Daoy (cell line): ENCODE results near the gene AREG. TPM values are rescaled to one million over a fixed set of nuclear protein-coding genes. Genes with fewer than 3 reads are reported as not detected.

Source experiments
- DNase-seq: peaks from one replicate; pipeline ENCODE4 v3.0.0-alpha.2; 2015; ENCODE audit warnings: low read depth
- total RNA-seq: library from RNA; depleted of rRNA; stranded (reverse); fragments of >200 nt; shearing (Covaris generic); gene quantifications from 2 replicates; pipeline ENCODE4 v1.2.3, GENCODE V29; 2014

Gene AREG
- total RNA-seq, 1 experiment from 2014 or later = 0.29 TPM

DNA sequence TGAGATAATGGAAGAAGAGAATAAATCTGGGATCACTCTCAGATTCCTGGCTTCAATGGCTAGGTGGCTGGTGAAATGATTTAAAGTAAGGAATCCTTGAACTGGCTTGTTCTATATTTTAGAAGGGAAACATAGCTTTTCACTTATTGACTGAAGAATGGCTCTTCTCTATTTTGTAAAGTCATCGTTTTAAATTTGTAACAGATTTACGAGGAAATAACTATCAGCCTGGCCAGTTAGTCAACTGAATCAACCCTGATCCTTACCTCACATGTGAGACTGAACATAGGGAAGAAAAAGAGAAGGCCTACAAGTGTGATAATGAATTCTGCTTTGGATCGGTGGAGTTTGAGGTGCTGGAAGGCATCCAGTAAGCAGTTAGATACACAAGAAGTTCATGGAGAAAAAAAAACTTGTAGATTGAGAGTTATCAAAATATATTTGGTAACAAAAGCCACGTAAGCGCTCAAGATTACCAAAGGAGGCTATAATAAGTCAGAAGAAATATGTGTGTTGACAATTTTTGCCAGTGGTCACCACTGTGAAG is 12.0 kb downstream of the AREG start:
- no peak for DNase-seq

DNA sequence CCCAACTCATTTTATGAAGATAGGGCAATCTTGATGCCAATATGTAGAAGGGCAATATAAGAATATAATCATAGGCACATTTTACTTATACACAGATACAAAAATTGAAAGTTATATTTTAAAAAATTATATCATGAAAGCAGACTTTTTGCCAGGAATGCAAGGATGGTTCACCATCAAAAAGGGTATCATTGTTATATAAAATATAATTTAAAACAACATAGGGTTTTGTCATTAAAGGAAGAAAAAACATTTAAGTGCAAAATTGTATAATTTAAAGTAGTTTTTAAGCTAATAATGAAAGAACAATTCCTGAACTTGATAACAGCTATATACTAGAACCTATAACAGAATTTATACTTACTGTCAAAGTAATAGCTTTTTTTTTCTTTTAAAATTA is 15.9 kb downstream of the AREG start:
- DNase-seq = no peak

DNA sequence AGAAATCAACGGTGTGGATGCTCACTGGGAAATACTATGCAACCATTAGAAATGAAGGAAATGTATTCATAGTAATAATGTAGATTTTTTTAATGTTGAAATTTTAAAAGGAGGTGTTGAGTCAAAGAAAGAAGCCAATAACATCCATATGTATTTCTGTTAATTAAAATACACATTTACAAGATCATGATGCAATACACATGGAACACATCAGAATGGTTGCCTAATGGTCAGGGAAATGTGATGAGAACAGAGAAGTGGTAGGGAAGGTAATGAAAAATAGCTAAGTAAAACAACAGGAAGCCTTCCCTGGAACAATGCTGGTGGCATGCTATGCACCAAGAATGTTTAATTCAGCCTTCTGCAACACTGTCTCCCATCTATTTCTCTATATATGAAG is 18.2 kb downstream of the AREG start:
- no peak for DNase-seq

DNA sequence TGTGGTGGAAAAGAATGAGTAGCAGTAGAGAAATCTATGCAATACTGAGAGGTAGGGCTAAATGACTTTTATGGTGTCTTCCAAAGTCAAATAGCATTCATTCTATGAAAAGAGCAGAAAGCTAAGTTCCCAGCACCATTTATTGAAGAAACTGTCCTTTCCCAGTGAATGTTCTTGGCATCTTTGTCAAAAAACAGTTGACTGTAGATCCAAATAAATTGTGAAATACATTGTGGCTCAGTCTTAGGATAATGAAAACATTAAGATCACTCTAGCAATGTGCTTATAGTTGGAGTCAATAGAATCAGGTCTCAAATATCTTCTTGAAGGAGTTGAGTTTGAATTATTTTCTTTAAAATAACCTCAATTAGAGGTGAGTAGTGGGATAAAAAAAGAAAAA is 19.4 kb downstream of the AREG start:
- DNase-seq = no peak

DNA sequence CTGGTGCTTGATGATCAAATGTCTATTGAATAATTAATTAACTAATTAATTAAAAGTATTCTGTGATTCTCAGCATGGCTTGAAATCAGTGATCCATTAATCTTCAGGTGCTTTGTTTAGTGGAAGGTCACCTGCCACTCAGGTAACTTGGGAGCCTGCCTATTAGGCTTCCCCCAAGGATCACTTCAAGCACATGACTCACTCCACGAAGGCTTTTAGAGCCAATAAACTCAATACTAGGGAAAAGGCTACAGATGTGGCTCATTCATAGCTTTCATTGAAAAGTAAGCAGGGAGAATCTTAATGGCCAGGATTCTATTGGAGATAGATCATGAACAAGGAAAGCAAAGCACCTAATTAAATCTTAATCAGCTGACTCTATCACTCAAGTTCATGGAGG is 21.3 kb downstream of the AREG start:
- DNase-seq = no peak

DNA sequence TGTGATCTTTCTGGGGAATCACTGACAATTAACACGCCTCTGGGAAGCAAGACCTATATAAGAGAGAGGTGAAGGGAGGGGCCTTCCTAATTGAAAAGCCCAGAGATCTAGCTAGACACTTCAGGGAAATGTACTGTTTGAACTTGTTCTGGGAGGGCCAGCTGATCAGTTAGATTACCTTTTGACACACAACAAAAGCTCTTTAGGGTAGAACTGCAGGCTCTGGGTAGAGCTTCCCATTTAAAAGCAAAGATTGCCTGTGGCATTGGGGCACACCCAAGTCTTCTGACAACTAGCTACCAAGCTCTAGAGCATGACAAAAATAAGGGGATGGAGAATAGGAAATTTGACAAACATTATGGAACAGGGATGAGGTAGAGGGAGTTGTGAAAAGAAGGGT is 26.3 kb downstream of the AREG start:
- no peak for DNase-seq

DNA sequence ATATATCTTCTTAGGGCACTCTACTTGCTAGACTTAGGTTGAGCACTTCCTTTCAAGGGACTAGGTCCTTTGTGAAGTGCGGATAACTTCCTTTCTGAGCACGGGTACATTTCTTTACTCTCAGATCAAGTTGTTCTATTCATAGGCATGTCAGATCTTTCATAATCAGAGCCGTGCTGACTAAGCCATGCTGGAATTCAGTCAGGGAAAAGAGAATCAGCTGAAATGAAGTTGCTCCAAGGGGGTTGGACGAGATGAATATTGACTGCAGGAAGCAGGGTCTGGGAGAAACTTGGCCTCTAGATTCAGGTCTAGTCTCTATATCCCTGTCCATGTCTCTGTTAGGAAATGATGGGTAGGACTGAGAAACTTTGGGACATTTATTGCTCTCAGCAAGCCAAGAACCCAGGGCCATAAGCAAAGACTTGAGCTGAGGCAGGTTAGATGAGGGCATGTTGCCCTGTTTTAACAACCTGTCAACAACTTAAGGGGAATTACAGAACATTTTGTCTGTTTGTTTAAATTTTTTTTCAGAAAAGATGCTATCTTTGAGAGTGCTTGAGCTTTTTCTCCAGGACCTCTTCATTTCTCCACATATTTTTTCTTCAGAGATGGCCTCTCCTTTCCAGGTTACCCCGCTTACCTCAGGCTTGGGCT is 28.3 kb downstream of the AREG start:
- peak; percentile 37 for DNase-seq

DNA sequence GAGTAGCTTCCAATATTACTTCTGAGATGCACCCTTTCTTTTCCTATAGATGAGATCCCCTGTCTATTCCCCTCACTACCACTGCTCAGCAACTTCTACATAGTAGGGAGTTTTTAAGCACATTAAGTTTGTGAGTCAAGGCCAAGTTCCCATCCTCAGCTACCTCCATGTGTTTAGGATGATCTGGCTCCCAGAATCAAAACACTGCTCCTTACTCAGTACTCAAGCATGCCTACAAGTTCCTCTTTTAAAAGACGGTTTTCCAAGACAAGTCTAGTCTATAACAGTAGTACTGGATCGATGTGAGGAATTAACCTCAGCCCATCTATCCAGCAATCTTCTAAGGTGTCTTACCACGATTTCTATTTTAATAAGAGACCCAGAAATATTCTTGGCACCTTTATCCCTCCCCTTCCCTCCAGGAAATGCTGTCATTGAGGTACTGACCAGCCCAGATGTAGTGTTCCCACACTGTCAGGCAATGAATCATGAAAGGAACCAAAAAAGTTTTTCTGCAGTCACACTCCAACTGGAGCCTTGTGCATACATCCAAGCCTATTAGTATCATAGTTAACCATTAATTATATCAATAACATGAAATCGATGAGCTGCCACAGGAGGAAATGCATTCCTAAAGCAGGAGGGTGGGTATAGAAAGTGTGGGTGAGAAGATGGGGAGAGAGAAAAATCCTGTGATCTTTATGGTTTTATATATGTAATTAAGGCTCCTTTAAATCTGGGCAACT is 29.6 kb downstream of the AREG start:
- peak; percentile 16 for DNase-seq

DNA sequence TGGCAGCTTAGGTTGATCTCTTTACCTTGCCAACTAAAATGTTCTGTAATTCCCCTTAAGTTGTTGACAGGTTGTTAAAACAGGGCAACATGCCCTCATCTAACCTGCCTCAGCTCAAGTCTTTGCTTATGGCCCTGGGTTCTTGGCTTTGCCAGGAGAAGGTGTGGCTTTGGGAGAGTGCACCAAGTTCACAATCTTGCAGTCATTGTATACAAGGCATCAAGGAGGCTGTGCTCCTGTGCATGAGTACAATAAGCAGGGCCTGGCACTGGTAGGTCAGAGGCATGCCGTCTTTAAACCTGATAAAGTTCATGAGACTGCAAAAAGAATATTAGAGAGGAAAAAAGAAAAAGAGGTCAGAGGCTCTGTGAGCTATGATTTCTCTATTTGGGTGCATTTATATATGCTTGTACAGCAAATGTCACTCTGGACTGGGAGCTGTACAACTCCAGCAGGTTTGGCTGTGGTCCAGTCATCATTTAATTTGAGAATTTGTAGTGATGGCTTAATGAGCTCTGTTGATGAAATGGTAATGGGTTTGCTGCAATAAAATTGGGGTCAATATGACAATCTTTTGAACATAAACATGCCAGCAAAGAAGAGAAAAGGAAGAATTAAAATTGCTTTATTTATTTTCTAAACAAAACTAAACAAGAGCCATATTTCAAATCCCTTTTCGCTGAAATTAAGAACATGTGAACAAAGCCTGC is 30.3 kb downstream of the AREG start:
- no peak for DNase-seq

DNA sequence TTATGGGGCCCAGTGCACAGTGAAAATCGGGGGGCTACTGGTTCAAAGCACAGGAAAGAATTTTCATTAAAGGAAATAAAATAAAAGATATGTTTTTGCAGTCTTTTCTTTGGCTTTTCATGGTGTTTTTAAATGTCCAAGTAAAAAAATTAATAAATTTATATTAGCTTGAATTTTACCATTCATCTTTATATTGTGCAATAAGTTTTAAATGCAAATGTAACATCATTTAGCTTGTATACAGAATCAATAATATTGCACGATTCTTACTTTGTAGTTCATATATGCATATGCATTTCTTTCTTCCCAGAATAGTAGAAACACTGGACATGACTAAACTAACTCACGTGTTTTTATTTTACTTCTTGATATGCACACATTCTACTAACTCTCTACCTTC is 31.0 kb downstream of the AREG start:
- DNase-seq = no peak

DNA sequence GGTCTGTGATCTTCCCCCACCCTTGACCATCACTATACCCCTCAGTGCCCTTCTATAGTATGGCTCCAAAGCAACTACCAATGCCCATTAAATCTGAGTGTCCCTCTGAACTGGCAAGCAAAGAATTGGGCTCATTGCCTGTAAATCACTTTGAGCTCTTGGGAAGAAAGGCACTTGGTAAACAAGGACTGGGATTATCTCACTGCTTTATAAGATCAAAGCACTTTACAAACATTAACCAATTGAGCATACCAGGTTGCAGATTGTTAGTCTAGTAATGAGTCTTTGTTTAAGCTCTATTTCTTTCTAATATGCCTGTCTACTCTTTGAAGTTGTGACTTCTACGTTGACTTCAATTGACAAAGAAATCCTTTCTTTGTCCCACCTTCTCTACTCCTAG is 34.1 kb downstream of the AREG start:
- DNase-seq = no peak

DNA sequence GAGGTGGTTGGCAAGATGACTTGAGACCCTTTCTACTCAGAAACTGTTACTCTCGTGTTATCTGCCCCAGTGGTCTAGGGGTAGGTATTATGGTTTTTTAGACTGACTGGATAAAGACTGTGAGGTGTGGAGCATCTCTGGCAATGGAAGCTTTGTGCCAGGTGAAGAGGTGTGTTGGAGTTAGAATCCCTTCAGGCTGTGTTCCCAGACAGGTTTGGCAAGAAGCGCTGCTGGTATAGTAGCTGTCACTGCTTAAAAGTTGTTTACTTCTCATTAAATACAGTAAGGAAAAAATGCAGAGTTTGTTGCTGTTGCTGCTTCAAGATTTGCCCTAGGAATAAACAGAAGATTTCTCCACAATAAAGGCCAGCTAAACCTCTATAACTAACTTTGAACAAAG is 35.3 kb downstream of the AREG start:
- no peak for DNase-seq

DNA sequence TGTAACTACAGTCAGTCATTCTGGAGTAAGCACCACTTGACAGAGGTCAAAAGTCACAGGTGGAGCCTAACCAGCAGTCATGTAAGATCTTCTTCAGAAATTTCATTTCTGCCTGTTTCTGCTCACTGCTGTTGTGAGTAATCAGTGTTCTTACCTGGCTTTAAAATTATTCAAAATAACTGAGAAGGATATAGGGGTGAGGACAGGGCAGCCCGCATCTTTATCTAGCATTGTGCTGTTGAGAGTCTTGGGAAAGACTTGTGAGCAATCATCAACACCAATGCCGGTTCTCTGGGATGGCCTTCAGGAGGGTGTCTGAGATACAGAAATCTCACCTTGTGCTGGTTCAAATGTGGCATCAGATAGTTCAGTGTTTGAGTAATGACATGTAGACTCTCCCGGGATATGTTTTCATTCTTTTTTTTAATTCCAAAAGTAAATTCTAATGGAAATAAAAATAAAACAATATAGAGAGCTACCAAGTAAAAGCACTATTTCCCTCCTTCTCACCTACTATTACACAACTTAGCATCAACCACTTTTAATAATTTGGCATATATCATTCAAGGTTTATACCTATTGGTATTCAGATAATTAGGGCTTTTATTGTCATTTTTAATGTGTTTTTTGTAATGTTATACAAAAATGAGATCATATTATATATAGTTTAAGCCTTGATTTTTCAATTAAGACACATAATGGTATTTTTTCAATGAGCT is 37.1 kb downstream of the AREG start:
- DNase-seq = no peak

DNA sequence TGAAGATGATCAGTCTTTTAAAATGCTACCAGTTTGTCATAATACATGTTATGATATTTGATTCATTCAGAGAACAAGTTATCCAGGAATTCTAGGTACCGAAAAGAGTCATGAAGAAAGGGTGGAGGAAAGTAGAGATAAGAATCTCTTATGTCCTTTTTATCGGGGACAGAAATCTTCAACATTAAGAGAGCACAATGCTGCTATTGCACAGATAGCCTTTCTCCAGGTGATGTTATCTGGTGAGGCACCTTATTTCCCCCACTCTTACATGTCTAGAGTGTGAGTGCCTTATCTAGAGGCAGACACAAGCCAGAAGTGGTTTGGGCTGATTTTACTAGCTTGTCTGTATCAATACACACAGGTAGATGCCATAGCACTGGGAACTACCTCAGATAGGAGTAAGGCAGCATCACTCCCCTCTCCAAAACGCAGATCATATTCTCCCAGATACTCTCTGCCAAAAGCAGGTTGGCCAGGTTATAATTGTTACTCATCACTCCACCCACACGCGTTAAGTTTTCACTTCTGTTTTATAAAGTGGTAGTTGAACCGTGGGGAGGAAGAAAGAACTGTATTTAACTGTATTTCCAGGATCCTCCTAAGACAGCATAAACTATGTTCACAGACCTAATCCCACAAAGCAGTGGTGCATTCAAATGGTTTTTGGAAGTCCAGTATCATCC is 38.4 kb downstream of the AREG start:
- no peak for DNase-seq

DNA sequence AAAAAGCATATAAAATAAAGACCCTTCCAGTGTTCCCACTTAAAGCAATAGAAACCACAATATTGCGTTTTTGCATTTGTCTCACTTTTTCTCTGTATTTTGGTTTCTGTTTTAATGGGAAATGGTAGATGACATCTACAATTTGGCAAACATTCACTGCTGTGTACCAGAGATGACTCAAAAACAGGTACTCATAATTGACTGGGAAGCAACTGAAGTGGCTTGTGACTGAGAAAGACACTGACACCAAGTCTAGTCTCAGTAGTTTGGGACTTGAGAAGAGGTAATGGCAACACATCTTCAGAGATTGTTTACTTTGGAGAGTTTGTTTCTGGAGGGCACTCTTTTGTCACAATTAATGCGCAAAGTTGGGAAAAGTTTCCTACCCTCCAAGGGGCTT is 42.0 kb downstream of the AREG start:
- no peak for DNase-seq

DNA sequence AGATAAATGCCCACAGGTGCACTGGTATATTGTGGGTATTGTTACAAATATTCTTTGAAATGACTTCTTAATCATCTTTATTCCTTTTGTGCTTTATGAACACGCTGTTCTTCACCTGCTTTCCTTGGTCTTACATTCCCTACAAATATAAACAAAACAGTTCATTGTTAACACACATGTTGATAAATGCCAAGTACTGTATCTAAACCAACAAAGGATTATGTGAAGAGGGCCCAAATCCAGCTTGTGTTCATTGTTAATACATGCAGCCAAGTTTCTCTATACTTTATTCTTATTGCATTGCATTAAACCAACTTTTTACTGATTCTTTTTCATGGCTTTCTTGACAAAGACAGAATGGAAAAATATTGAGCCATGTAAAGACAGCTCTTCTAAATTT is 42.8 kb downstream of the AREG start:
- no peak for DNase-seq

DNA sequence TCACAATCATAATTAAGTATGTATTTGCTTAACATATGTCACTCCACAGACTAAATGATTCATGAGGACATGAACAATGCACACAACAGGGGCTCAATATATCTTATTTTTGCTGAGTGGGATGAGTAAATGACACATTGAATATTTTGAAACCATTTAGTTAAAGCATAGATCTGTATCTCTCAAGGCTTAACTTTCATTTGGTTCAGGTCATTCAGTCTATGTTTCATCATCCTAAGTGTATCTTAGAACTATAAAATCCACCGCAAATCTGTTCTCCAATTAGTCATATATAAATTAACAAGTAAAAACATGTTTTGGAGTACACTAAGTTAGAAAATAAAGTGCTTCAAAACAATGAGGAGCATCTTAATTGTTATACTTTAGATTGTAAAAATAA is 45.8 kb downstream of the AREG start:
- DNase-seq = no peak

DNA sequence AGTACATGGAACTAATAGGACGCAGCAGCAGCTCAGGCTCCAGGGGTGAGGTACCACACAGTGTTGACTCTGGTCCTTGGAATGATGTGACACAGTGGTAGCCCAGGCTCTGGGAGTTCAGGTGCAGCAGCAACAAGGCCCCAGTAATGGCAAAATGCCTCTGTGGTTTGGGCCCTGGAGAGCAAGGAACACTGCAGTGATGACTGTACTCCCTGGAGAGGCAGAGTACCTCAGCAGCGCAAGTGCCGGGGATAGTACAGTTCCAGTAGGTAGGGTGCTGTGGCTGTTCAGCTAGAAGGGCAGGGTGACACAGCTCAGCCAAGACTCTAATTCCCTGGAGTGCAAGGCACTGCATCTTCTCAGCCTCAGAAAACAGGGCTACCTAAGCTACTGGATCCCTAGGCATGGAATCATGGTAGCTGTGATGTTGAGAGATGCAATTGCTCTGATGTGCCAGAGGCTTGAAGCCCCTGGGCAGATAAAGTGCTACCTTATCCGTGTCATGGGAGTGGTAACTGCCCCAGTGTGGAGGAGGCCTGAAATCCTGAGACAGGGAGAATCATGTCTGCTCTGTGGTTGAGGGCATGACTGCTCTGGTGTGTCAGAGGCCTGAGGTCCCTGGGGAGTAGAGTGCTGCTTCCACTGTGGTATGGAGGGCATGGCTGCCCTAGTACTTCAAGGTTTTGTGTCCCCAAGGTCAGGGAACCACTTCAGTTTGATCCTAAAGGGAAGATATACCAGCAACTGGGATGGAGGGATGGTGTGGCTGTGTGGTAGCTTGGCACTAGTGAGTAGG is 55.2 kb downstream of the AREG start:
- peak; percentile 49 for DNase-seq

DNA sequence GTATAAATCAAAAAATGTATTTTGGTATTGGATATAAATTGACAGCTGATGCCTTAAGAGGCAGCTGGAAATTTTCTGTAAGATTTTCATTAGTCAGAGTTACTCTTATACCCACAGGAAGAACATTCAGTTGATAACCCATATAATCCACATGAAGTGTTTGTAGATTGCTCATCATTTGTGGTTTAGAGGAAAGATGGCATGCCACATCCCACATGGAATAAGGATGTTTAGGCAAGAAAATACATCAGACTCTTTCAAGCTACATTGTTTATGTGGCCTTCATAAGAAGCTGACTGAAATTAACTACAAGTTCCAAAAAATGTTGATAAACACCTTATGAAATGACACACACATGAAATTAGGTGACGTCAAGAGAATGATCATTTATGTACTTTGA is 56.6 kb downstream of the AREG start:
- peak; percentile 63 for DNase-seq

DNA sequence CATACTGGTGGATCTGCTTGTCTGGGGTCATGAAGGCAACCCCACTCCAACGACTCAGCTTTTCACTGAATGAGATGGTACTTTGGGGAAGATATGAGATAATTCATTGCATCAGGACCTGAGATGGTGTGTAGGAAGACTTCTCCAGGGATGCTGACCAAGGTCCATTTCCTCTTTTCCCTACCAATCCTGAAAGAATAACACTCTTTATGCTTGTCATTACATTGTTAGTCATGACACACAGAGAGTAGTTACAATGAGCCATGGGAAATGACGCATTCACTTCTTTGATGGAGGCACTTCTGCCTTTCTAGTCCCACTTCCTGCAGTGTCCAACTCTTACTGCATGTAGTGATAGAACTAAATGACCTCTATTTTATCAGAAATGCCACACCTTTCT is 58.6 kb downstream of the AREG start:
- peak; percentile 71 for DNase-seq

DNA sequence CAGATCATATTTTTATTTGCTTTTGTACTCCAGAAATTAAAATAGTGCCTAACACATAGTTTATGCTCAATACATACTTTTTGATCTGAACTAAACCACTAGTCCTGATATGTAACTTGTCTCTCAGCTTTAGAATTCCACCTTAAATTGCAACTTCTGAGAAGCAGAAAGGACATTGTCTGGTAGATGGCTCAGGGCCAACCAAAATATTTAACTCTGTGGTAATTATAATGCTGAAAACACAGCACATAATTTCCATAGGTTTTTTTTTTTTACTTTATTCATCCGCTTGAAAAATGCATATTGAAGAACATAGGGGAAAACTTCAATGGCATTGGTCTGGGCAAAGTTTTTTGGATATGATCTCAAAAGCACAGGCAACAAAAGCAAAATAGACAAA is 59.3 kb downstream of the AREG start:
- peak; percentile 34 for DNase-seq
